ENCODE results near the gene MCHR1.

DNA sequence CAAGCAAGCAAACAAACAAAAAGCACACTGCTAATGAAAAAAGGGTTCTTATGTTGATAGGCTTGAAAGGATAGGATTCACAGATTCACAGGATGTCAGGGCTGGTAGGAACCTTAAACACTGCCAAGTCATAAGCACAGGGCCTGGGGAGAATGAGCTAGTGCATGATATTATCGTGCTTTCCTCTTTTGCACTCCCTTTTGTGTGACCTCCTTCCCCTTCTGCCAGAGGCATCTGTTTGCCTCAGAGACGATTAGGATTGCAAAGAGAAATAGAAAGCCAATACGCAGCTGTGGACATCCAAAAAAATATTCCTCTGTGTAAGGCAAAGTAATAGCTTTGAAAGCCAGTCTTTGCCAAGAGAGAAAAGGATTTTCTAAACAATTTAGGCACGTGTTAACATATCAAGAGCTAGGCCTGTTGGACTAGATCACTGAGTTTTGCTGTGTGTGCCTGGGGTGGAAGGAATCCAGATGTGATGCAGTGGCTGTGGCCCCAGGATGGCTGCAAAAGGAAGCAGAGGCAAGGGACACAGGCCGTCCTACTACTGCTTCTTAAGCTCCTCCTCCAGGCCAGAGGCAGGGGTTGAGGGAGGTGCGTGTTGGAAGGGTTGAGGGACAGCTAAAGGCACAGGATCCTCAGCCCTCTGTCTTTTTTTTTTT, 30.6 kb downstream of the MCHR1 start:
- TF ChIP-seq REST (IDR thresholded peaks at IDR 0.05) (no peak), PHF8 (IDR thresholded peaks at IDR 0.05; ENCODE audit: borderline replicate concordance, low read depth) (no peak), POLR2A (IDR thresholded peaks at IDR 0.05; ENCODE audit: low read length) (no peak), MAFK (IDR thresholded peaks at IDR 0.05; ENCODE audit: partially characterized antibody) (no peak), CTCF (IDR thresholded peaks at IDR 0.05) (no peak), EP300 (IDR thresholded peaks at IDR 0.05) (no peak)

All from A549 (cell line).